HG02981 (cell line): ENCODE data around the gene TTC38.

Source experiments
- ATAC-seq: cut with Tn5 transposase; IDR thresholded peaks from one replicate; pipeline ENCODE4 v1.9.1; 2021; ENCODE audit warnings: mild to moderate bottlenecking, moderate library complexity; ENCODE audit not compliant: unreplicated experiment

TTC38 gene

GRCh38 chr22:46275455-46276122 is 7.8 kb downstream of the TTC38 start:
- ATAC-seq, result no peak

GRCh38 chr22:46276563-46276962 is 8.8 kb downstream of the TTC38 start:
- no peak for ATAC-seq

GRCh38 chr22:46278656-46279645 is 11.1 kb downstream of the TTC38 start:
- no peak for ATAC-seq

GRCh38 chr22:46280063-46280817 is 12.4 kb downstream of the TTC38 start:
- ATAC-seq, result no peak

- no peak for ATAC-seq
Observed at GRCh38 chr22:46280999-46281623, 13.3 kb downstream of the TTC38 start.

GRCh38 chr22:46281866-46282678 is 14.3 kb downstream of the TTC38 start:
- no peak for ATAC-seq

- ATAC-seq, result no peak
Observed at GRCh38 chr22:46286006-46286405, 18.2 kb downstream of the TTC38 start.

GRCh38 chr22:46286941-46287872 is 19.4 kb downstream of the TTC38 start:
- ATAC-seq, result no peak

GRCh38 chr22:46287873-46288751 is 20.3 kb downstream of the TTC38 start:
- ATAC-seq, result peak; percentile 77

GRCh38 chr22:46288846-46289243 is 21.0 kb downstream of the TTC38 start:
- ATAC-seq, result no peak

- no peak for ATAC-seq
Observed at GRCh38 chr22:46289244-46289891, 21.6 kb downstream of the TTC38 start.

- no peak for ATAC-seq
Observed at GRCh38 chr22:46290121-46290842, 22.5 kb downstream of the TTC38 start.

- ATAC-seq, result no peak
Observed at GRCh38 chr22:46290843-46291785, 23.3 kb downstream of the TTC38 start.

GRCh38 chr22:46292173-46292572 is 24.4 kb downstream of the TTC38 start:
- no peak for ATAC-seq

- no peak for ATAC-seq
Observed at GRCh38 chr22:46292732-46293131, 24.9 kb downstream of the TTC38 start.
